ENCODE results near the gene RASGEF1C.

- no peak for TF ChIP-seq CTCF (IDR thresholded peaks at IDR 0.05)
- no peak for TF ChIP-seq POLR2AphosphoS5 (IDR thresholded peaks at IDR 0.05)
These were observed 48.2 kb downstream of the RASGEF1C start for GRCh38 chr5:180160789-180161188.
